HG03575 (cell line): ENCODE measurements around the gene CHIT1.

Experiments
- ATAC-seq: cut with Tn5 transposase; IDR thresholded peaks from one replicate; pipeline ENCODE4 v1.9.1; 2021; ENCODE audit not compliant: unreplicated experiment, insufficient number of reproducible peaks, low FRiP score; ENCODE audit errors: extremely low read depth

Gene CHIT1

GRCh38 chr1:203229471-203230135 is at the start of gene CHIT1:
Gene CHIT1 (minus strand): TSS chr1:203229673. CDS start chr1:203229636, 37 bp downstream.
- ATAC-seq: no peak

- no peak for ATAC-seq
These were observed 49.5 kb upstream of the CHIT1 start for GRCh38 chr1:203278885-203279406.

GRCh38 chr1:203278082-203278884 is 48.8 kb upstream of the CHIT1 start:
- no peak for ATAC-seq

DNA sequence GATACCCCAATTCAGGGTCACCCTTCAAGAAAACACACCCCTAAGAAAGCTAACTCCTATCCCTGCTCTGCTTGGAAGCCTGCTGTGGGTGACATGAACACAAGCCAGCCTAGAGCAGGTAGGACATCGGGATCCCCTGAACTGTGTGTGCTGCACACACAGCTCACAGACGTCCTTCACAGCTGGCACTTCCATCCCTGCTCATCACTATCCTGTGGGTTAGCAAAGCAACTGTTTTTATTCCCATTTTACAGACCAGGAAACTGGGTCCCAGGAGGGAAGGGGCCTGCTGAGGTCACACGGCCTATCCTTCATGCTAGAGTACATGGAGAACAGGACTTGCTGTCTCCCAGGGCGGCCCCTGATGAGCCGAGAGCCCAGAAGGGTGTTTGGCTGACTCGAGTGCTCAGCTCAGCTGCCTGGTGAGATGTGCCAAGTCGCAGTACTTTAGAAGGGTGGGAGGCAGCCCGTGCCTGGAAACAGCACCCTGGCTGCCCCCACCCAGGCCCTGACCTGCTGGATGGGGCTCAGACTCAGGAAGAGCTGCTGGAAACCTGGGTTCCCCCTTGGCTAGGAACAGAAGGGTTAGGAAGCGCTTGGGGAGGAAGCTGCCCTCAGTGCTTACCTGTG is 47.6 kb upstream of the CHIT1 start:
- no peak for ATAC-seq

DNA sequence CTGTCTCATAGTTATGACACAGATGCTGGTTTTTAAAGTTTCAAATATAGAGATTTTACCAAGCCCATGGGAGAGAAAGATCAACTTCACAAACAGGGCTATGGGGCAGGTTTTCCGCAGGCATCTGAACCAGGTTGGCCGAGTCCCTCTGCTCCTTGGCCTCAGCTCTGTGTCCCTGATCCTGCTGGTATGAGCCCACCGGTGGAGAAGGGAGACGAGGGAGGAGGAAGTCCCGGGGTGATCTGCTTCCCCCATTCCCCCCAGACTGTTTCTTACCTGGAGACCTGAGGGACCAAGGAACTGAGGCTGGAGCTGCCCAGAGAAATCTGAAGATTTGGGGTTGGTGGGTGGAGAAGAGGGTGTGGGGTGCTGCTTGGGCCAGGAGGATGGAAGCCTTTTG is 46.9 kb upstream of the CHIT1 start:
- no peak for ATAC-seq

GRCh38 chr1:203275656-203276272 is 46.3 kb upstream of the CHIT1 start:
- no peak for ATAC-seq

DNA sequence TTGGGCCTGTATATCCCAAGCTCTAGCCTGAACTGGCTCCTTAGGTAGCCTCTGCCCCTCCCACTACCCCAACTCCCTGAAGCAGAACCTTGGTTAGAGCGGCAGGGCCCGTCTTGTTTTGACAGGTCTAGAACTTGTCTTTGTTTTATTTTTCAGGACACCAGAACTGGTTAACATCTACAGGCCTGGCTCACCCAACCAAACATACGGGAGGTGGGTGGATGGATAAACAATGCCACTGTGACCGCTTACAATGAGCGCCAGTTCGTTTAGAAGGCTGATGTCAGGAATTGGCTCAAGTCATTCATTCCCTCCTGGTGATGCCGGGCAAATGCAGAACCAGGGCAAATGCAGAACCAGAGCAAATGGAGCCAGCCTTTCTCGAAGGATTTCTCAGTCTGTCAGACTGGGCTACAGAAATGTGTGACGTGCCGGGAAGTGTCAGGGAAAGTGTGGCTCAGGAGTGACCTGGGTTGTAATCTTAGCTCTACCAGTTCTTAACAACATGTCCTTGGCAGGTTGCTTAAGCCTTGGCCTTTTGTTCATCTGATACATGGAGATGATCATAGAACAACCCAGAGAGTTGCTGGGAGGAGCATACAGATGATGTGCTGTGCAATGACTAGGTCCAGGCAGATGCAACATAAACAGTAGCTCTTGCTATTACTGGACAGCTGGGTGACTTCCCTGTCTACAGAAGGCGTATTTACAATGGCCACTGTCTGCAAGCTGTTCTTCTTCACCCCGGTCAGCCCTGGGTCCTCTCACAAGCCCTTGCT is 45.3 kb upstream of the CHIT1 start:
- ATAC-seq: no peak

GRCh38 chr1:203273869-203274602 is 44.6 kb upstream of the CHIT1 start:
- no peak for ATAC-seq

DNA sequence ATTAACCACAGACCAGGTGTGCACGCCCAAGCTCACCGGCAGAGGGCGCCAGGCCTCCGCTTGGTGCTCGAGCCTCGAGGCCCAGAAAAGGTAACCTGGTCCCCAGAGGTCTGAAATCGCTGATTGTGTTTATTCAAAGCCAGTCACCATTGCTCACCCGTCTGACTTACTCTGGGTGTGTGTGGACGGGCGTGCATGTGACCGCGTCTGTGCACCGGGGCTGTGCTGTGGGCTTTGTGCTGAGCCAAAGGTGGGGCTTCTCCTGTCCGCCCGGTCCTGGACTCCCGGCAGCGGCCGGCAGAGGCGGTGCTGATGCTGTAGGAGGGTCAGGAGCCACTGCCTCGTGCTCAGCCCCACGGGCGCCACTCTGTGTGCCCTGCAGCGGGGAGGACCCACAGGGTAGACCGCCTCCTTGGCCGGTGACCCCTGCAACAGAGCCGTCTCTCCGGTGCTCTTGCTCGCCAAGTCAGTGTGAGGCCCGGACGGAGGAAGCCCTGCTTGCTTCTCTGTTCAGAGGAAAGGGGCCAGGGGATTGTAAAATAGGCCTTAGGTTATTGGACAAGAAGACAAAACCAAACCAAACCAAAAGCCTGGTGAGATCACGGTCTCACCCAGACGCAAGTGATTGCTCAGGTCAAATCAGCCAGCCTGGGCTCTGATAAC is 43.9 kb upstream of the CHIT1 start:
- no peak for ATAC-seq

DNA sequence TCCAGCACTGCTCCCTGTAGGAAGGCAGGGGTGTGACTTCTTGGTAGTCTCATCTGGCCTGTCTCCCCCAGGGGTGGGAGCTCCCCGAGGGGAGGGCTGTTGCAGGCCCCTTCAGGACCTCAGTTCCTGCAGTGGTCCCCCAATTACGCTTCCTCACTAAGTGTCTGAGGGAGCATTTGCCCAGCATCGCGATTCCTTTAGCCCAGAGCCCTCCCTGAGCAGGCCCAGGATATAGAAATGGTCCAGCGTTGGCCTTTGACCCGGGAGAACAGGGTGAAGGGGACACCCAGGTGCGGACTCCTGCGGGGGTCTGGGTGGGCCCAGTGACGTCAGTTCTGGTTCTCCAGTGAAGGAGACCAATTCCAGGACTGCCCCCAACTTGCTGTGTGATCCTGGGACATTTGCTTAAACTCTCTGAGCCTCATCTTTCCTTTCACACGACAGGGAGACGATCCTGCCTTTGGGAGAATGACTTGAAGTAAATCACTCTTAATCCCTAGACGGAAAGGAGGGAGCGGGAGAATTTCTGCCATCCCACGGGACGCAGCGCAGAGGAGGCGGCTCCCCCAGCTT is 43.2 kb upstream of the CHIT1 start:
- ATAC-seq: no peak

DNA sequence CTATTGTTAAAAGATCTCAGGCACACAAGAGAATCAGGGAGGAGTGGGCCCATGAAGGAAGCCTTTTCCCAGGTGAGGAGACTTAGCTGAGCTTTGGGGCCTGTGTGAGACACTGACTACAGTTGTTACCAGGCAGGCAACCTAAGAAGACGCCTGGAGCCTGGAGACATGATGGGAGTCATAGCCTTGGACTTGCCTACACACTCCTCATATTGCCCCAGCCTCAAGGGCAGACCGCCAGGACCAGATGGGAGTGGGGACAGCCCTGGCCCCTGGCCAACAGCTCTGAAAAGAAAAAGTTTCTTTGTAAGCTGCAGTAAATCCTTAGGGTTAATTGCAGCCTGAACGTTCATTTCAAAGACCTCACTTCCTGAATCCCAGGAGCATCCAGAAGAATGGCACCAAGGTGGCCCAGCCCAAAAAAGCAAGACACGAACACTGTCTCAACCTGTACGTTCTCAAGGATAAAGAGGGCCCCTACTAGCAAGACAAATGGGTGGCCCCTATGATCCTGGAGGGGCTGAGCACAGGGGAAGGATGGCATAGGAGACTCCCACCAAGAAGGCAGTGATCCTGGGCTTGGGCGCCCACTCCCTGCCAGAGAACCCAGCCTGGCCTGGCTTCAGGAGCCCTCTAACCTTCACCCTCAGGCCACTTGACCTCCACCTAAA is 42.6 kb upstream of the CHIT1 start:
- ATAC-seq: no peak

DNA sequence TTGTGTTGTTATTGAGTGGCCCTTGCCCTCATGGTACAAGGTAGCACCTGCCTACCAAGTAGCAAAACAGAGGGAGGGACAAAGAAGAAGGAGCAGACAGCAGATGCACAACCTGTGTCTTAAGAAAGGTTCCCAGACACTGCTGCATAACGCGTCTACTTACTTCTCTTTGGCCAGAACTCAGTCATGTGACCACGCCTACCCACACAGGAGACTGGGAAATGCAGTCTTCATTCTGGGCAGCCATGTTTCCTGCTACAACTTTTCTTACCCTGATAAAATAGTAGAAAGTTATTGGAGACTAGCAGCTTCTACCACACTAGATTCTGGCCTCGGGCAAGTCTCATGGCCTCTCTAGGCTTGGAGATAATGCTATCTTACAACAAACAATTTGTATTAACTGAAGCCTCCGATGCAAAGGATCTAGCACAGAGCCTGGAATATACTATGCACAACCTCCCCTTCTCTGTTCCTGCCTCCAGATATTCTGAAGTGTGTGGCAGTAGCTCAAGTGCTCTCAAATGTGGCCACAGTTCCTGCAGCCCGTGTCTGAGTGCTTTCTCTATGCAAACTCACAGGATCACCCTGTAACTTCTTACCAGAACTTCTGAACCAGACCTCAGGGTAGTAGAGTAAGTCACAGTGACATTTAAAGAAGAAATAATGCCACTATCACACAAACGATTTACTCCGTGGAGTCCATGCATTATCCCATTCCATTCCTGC is 41.7 kb upstream of the CHIT1 start:
- ATAC-seq: no peak

- no peak for ATAC-seq
These were observed 41.0 kb upstream of the CHIT1 start for GRCh38 chr1:203270448-203270847.

DNA sequence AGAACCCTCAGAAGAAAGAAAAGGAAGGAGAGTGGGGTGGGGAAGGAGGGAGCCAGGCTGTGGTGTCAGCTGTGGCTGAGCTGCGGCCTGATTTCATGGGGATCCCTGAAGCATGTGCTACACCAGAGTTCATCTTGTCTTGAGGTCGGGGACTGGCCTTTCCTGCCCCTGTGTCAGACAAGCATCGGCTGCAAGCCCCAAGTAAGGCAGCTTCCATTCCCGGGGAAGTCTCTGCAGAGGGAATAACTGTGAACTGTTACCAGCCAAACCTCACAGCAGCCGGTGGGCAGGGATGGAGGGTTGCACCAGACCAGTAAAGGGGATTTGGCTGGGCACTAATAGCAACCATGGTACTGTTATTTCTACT is 40.2 kb upstream of the CHIT1 start:
- ATAC-seq: no peak

- no peak for ATAC-seq
These were observed 39.6 kb upstream of the CHIT1 start for GRCh38 chr1:203268901-203269653.

DNA sequence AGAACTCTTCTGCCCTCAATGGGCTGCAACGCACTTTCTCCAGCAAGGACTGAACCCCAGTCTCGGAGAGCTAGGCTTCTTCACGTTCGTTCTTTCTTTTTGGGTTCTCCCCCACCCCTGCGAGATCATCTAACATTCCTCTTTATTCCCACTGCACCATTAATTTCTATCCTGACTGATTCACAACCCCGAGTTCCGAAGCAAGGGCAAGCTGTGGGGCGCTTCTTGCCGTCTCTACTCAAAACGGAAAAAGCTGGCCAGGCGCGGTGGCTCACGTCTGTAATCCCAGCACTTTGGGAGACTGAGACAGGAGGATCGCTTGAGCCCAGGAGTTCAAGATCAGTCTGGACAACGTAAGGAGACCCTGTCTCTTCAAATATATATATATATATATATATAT is 38.4 kb upstream of the CHIT1 start:
- no peak for ATAC-seq
